DOHH2 (cell line): ENCODE results near the gene NEAT1.

Experiments
- H3F3A ChIP-seq: fragments of 200-600 bp; sonication (generic), shearing (Covaris generic); 2 replicates; pipeline ENCODE4 v1.6.0; 2016; ENCODE audit warnings: antibody characterized with exemption, mild to moderate bottlenecking; ENCODE audit not compliant: control insufficient read depth, insufficient read depth
- H3K27ac ChIP-seq: fragments of 200-600 bp; sonication (generic); 2 replicates; pipeline ENCODE4 v1.5.1; 2014; ENCODE audit warnings: low read depth, mild to moderate bottlenecking, low read length, moderate library complexity
- H3K27me3 ChIP-seq: fragments of 200-600 bp; sonication (generic); 2 replicates; pipeline ENCODE4 v1.6.1; 2014; ENCODE audit warnings: mild to moderate bottlenecking, low read length, mixed read lengths; ENCODE audit not compliant: control insufficient read depth
- H3K36me3 ChIP-seq: fragments of 200-600 bp; sonication (generic); 2 replicates; pipeline ENCODE4 v1.6.1; 2014; ENCODE audit warnings: mild to moderate bottlenecking, low read length, moderate library complexity, mixed read lengths; ENCODE audit not compliant: control insufficient read depth
- H3K4me1 ChIP-seq: fragments of 200-600 bp; sonication (generic); 2 replicates; pipeline ENCODE4 v1.6.1; 2014; ENCODE audit warnings: mild to moderate bottlenecking, low read length, mixed read lengths; ENCODE audit not compliant: control insufficient read depth
- H3K4me2 ChIP-seq: fragments of 200-600 bp; sonication (generic); 2 replicates; pipeline ENCODE4 v1.6.0; 2014; ENCODE audit warnings: mild to moderate bottlenecking, low read length, moderate library complexity
- H3K4me3 ChIP-seq: fragments of 200-600 bp; sonication (generic); 2 replicates; pipeline ENCODE4 v1.5.1; 2014; ENCODE audit warnings: mild to moderate bottlenecking, low read length, mixed read lengths
- H3K79me2 ChIP-seq: fragments of 200-600 bp; sonication (generic); 2 replicates; pipeline ENCODE4 v1.6.1; 2014; ENCODE audit warnings: mild to moderate bottlenecking, low read length, mixed read lengths; ENCODE audit not compliant: control insufficient read depth
- H3K9me2 ChIP-seq: fragments of 200-600 bp; sonication (generic); replicated peaks from 2 replicates; pipeline ENCODE4 v1.6.1; 2014; ENCODE audit warnings: mild to moderate bottlenecking, low read length, mixed read lengths; ENCODE audit not compliant: control insufficient read depth
- H3K9me3 ChIP-seq: fragments of 200-600 bp; sonication (generic); 2 replicates; pipeline ENCODE4 v1.6.1; 2014; ENCODE audit warnings: antibody characterized with exemption, low read length, mixed read lengths; ENCODE audit not compliant: control insufficient read depth, insufficient read depth
- H4K20me1 ChIP-seq: fragments of 200-600 bp; sonication (generic); 2 replicates; pipeline ENCODE4 v1.6.0; 2014; ENCODE audit warnings: low read depth, mild to moderate bottlenecking, antibody characterized with exemption, low read length, moderate library complexity; ENCODE audit not compliant: control insufficient read depth, insufficient read depth
- EZH2phosphoT487 ChIP-seq: fragments of 200-600 bp; sonication (generic); IDR thresholded peaks from 2 replicates; pipeline ENCODE4 v1.6.1; 2017; ENCODE audit warnings: borderline replicate concordance, mild to moderate bottlenecking, antibody characterized with exemption, low read length, moderate library complexity, mixed read lengths
- TF ChIP-seq, protein P1 (sequence below): fragments of 200-600 bp; sonication (generic); IDR thresholded peaks from one replicate; pipeline ENCODE4 v1.5.1; 2014; ENCODE audit warnings: antibody characterized with exemption, mild to moderate bottlenecking, low read depth, low read length; ENCODE audit not compliant: poor library complexity, severe bottlenecking

Gene NEAT1

DNA sequence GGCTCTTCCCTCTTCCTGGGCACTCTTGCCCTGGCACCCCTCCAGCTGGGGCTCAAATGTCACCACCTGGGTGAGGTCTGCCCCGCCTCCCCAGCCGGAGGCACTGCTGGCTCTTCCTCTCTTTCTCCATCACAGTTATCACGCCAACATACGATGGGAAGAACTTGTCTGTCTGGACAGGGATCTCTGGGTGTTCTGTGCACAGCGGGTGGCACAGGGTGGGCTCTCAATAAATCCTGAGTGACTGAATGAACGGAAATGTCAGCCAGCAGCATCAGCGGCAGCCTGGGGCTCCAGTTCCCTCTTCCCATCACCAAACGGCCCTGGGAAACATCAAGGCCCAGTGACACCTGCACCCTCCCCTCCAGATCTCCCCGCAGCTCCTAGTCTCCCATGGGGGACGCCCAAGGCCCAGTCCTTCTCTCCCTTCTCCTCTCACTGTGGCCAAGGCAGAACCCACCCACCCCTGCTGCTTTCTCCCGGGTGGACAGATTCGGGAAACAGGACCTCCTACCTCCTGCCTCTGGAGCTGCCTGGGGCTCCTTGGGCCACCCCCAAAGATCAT lies 39.7 kb upstream of the NEAT1 start:
- Histone ChIP-seq H3K27ac (peak overlapping the region; percentile 79), H3K4me1 (peaks cover 74% of the 10 kb centered on the region), H4K20me1 (no peaks in the 10 kb centered on the region), H3K27me3 (no peaks in the 10 kb centered on the region), H3K79me2 (peaks cover 13% of the 10 kb centered on the region), H3K4me2 (peak overlapping the region; percentile 97), H3K36me3 (peaks cover 5% of the 10 kb centered on the region), H3K9me3 (no peaks in the 10 kb centered on the region), H3K4me3 (peak overlapping the region; percentile 81), H3K9me2 (no peaks in the 10 kb centered on the region), H3F3A (peaks cover 7% of the 10 kb centered on the region)
- no peak for TF ChIP-seq EZH2phosphoT487
- TF ChIP-seq, protein P1, sequence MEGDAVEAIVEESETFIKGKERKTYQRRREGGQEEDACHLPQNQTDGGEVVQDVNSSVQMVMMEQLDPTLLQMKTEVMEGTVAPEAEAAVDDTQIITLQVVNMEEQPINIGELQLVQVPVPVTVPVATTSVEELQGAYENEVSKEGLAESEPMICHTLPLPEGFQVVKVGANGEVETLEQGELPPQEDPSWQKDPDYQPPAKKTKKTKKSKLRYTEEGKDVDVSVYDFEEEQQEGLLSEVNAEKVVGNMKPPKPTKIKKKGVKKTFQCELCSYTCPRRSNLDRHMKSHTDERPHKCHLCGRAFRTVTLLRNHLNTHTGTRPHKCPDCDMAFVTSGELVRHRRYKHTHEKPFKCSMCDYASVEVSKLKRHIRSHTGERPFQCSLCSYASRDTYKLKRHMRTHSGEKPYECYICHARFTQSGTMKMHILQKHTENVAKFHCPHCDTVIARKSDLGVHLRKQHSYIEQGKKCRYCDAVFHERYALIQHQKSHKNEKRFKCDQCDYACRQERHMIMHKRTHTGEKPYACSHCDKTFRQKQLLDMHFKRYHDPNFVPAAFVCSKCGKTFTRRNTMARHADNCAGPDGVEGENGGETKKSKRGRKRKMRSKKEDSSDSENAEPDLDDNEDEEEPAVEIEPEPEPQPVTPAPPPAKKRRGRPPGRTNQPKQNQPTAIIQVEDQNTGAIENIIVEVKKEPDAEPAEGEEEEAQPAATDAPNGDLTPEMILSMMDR: no peak

DNA sequence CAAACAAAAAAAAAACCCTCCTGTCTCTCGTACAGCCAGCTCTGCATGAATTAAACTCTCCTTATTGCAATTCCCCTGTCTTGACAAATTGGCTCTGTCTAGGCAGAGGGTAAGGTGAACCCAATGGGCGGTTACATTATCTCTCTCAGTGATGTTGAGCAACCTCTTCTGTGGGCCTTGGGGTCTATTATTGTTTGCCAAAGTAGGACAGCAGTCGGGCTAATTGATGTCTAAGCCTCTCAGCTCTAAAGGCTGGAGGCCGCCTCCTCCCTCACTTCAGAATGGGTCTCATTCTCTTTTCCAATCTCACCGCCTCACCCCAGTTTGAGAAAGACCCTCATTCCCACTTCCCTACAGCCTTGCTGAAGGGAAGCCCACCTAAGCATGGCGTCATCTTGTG lies 38.8 kb upstream of the NEAT1 start:
- 0 out of 2 replicates have a peak overlapping the region, but pooled peaks have one; percentile 5 for H3K27ac ChIP-seq
- H3K36me3 ChIP-seq: peaks cover 14% of the 10 kb centered on the region
- no peaks in the 10 kb centered on the region for H3K9me2 ChIP-seq
- H3K4me1 ChIP-seq: peaks cover 74% of the 10 kb centered on the region
- no peaks in the 10 kb centered on the region for H3K9me3 ChIP-seq
- peaks cover 7% of the 10 kb centered on the region for H3F3A ChIP-seq
- peaks cover 22% of the 10 kb centered on the region for H3K79me2 ChIP-seq
- H3K27me3 ChIP-seq: no peaks in the 10 kb centered on the region
- H3K4me2 ChIP-seq: no peak overlapping the region
- no peaks in the 10 kb centered on the region for H4K20me1 ChIP-seq
- TF ChIP-seq, protein P1: no peak
- TF ChIP-seq EZH2phosphoT487: no peak
- H3K4me3 ChIP-seq: no peak overlapping the region

DNA sequence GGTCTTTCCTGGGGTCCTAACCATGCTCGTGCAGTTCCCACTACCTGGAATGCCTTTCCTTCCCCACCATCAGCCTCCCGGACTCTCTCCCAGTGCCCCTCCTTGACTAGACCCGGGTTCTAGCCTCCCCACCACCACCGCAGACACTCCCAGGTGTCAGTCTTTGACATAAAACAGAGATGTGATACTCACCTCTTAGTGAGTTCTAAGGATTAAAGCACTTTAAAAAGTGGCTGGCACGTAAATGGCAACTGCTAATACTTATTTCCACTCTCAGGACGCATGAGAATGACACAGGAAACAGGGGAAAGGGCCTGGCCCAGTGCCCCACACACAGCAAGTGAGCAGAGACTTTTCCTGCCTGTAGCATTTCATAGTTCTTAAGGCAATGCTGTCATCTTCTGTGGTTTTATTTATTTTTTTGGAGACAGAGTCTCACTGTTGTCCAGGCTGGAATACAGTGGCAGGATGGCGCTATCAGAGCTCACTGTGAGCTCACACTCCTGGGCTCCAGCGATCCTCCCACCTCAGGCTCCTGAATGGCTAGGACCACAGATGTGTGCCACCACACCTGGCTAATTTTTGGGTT lies 38.2 kb upstream of the NEAT1 start:
- no peak overlapping the region for H3K4me3 ChIP-seq
- H3K9me3 ChIP-seq: no peaks in the 10 kb centered on the region
- H3K79me2 ChIP-seq: peaks cover 29% of the 10 kb centered on the region
- 0 out of 2 replicates have a peak, but pooled peaks cover 1% of the 10 kb centered on the region for H4K20me1 ChIP-seq
- H3K36me3 ChIP-seq: peaks cover 20% of the 10 kb centered on the region
- H3K27me3 ChIP-seq: no peaks in the 10 kb centered on the region
- H3K9me2 ChIP-seq: no peaks in the 10 kb centered on the region
- H3K4me2 ChIP-seq: no peak overlapping the region
- peak overlapping the region; percentile 5 for H3K27ac ChIP-seq
- TF ChIP-seq, protein P1: no peak
- no peak for TF ChIP-seq EZH2phosphoT487
- H3K4me1 ChIP-seq: peaks cover 79% of the 10 kb centered on the region
- H3F3A ChIP-seq: peaks cover 7% of the 10 kb centered on the region
